Measurements from ENCODE around the gene SBF1. TPM values are rescaled to one million over a fixed set of nuclear protein-coding genes. Genes with fewer than 3 reads are reported as not detected.

SBF1 gene
- polyA plus RNA-seq, 1 donor (not counting 4 experiments of a cell fraction or from before 2014, with no cell fraction given): 16.2 TPM

GRCh38 chr22:50497093-50497492 is 22.3 kb upstream of the SBF1 start:
- Histone ChIP-seq H3K79me2 (ENCODE audit: control insufficient read depth, insufficient read depth, low read length) (no peaks in the 10 kb centered on the region), H3K4me1 (ENCODE audit: control insufficient read depth, extremely low read depth, insufficient read depth, low read length) (peaks cover 5% of the 10 kb centered on the region), H3K27ac (ENCODE audit: control insufficient read depth, insufficient read depth, low read length) (no peak overlapping the region), H4K20me1 (ENCODE audit: control insufficient read depth, extremely low read depth, insufficient read depth, low read length) (no peaks in the 10 kb centered on the region), H2AFZ (ENCODE audit: control insufficient read depth, low read length) (no peak overlapping the region), H3K9me1 (ENCODE audit: control insufficient read depth, extremely low read depth, insufficient read depth, low read length) (no peaks in the 10 kb centered on the region), H3K27me3 (ENCODE audit: control insufficient read depth, extremely low read depth, insufficient read depth, low read length) (no peaks in the 10 kb centered on the region), H3K36me3 (ENCODE audit: control insufficient read depth in 2 of 2, extremely low read depth in 1 of 2, insufficient read depth in 2 of 2, low read length in 2 of 2) (no peaks in the 10 kb centered on the region), H3K9ac (ENCODE audit: control insufficient read depth, extremely low read depth, insufficient read depth, low read length) (no peak overlapping the region), H3K9me3 (ENCODE audit: control insufficient read depth, low read depth, low read length) (no peaks in the 10 kb centered on the region), H3K4me3 (ENCODE audit: control insufficient read depth in 2 of 3, extremely low read depth in 1 of 3, insufficient read depth in 2 of 3, low read depth in 1 of 3, low read length in 3 of 3) (no peak overlapping the region), H3K4me2 (ENCODE audit: control insufficient read depth, extremely low read depth, insufficient read depth, low read depth, low read length) (no peak overlapping the region)
- no peak for FAIRE-seq
- dilution Hi-C loops (cut with MboI; ENCODE audit: extremely low pct_ligation_motif_present, low sequenced_read_pairs): no loop called here
- TF ChIP-seq EZH2 (IDR thresholded peaks at IDR 0.05; ENCODE audit: low read length): no peak
- no peak for TF ChIP-seq CTCF (optimal IDR thresholded peaks at IDR 0.05 in 1 of 3, IDR thresholded peaks at IDR 0.05 in 1 of 3, conservative IDR thresholded peaks at IDR 0.05 in 1 of 3; ENCODE audit: extremely low read depth in 1 of 3, insufficient read depth in 2 of 3, low read length in 3 of 3)
- no peak for DNase-seq (ENCODE audit: low read depth, low spot score)

- Histone ChIP-seq H3K4me3 (ENCODE audit: control insufficient read depth in 2 of 3, extremely low read depth in 1 of 3, insufficient read depth in 2 of 3, low read depth in 1 of 3, low read length in 3 of 3) (no peak overlapping the region), H3K9me3 (ENCODE audit: control insufficient read depth, low read depth, low read length) (no peaks in the 10 kb centered on the region), H3K4me1 (ENCODE audit: control insufficient read depth, extremely low read depth, insufficient read depth, low read length) (no peaks in the 10 kb centered on the region), H2AFZ (ENCODE audit: control insufficient read depth, low read length) (no peak overlapping the region), H3K36me3 (ENCODE audit: control insufficient read depth in 2 of 2, extremely low read depth in 1 of 2, insufficient read depth in 2 of 2, low read length in 2 of 2) (no peaks in the 10 kb centered on the region), H3K4me2 (ENCODE audit: control insufficient read depth, extremely low read depth, insufficient read depth, low read depth, low read length) (no peak overlapping the region), H3K27ac (ENCODE audit: control insufficient read depth, insufficient read depth, low read length) (no peak overlapping the region), H3K9ac (ENCODE audit: control insufficient read depth, extremely low read depth, insufficient read depth, low read length) (no peak overlapping the region), H4K20me1 (ENCODE audit: control insufficient read depth, extremely low read depth, insufficient read depth, low read length) (peaks cover under 1% of the 10 kb centered on the region), H3K79me2 (ENCODE audit: control insufficient read depth, insufficient read depth, low read length) (no peaks in the 10 kb centered on the region), H3K9me1 (ENCODE audit: control insufficient read depth, extremely low read depth, insufficient read depth, low read length) (no peaks in the 10 kb centered on the region), H3K27me3 (ENCODE audit: control insufficient read depth, extremely low read depth, insufficient read depth, low read length) (peaks cover 8% of the 10 kb centered on the region)
- DNase-seq (ENCODE audit: low read depth, low spot score) (no peak), FAIRE-seq (no peak)
- dilution Hi-C loops (cut with MboI; ENCODE audit: extremely low pct_ligation_motif_present, low sequenced_read_pairs): no loop called here
- no peak for TF ChIP-seq EZH2 (IDR thresholded peaks at IDR 0.05; ENCODE audit: low read length)
- TF ChIP-seq CTCF (optimal IDR thresholded peaks at IDR 0.05 in 1 of 3, IDR thresholded peaks at IDR 0.05 in 1 of 3, conservative IDR thresholded peaks at IDR 0.05 in 1 of 3; ENCODE audit: extremely low read depth in 1 of 3, insufficient read depth in 2 of 3, low read length in 3 of 3): no peak
These were observed 15.9 kb upstream of the SBF1 start for GRCh38 chr22:50490531-50491308.

All from keratinocyte (primary cell).